OCI-LY3 (cell line): ENCODE measurements around the gene ACAN.

Source experiments
- CTCF ChIP-seq: fragments of 200-600, 300-600 bp; sonication (generic); IDR thresholded peaks from 2 replicates; pipeline ENCODE4 v1.5.1; 2014; ENCODE audit warnings: antibody characterized with exemption, low read length, low read depth
- EZH2phosphoT487 ChIP-seq: fragments of 200-600 bp; shearing (Covaris generic); IDR thresholded peaks from 2 replicates; pipeline ENCODE4 v1.6.1; 2018; ENCODE audit warnings: antibody characterized with exemption, mixed run types, low read depth

- TF ChIP-seq CTCF (no peak), EZH2phosphoT487 (no peak)
Measured at GRCh38 chr15:88832820-88833730, 29.8 kb downstream of the ACAN start.
